Caco-2 (cell line): ENCODE measurements around the gene FAH. TPM values are rescaled to one million over a fixed set of nuclear protein-coding genes. Genes with fewer than 3 reads are reported as not detected.

Experiments
- BruUV-seq: library from RNA; stranded (reverse); fragments of 400-500 nt; replicated peaks from 2 replicates; lab custom pipeline; 2021; lab: Mats Ljungman, UMichigan
- CTCF ChIA-PET: fragments of 300-600 bp; sonication (Branson Sonifier 250); formaldehyde crosslinking; loops from one replicate; lab custom pipeline; 2022; ENCODE audit warnings: antibody characterized with exemption; lab: Charles Lee
- POLR2A ChIA-PET: fragments of 300-600 bp; sonication (Branson Sonifier 250); formaldehyde crosslinking; loops from one replicate; lab custom pipeline; 2022; ENCODE audit warnings: antibody characterized with exemption; lab: Charles Lee
- DNase-seq, 2 experiments: peaks; one replicate each; pipeline versions ENCODE4 v3.0.0 to v3.0.0-alpha.2; 2020 to 2022
- H3K27me3 ChIP-seq: replicated peaks from 2 replicates; pipeline ENCODE4 v1.6.0; 2011; ENCODE audit warnings: low read length; ENCODE audit not compliant: control insufficient read depth, insufficient read depth
- H3K36me3 ChIP-seq: 2 replicates; pipeline ENCODE4 v1.5.1; 2011; ENCODE audit warnings: low read length; ENCODE audit not compliant: control insufficient read depth, insufficient read depth
- H3K4me1 ChIP-seq: fragments of 250-450 bp; sonication (Bioruptor Pico); 2 replicates; pipeline ENCODE4 v1.5.1; 2020; ENCODE audit warnings: mild to moderate bottlenecking
- H3K4me3 ChIP-seq: 2 replicates; pipeline ENCODE4 v1.5.1; 2011; ENCODE audit warnings: low read depth, mild to moderate bottlenecking, control low read depth, low read length
- H3K9me3 ChIP-seq: fragments of 250-450 bp; sonication (Bioruptor Pico); 2 replicates; pipeline ENCODE4 v1.5.1; 2020; ENCODE audit warnings: mild to moderate bottlenecking, moderate library complexity
- H3K27ac Mint-ChIP-seq: one replicate; pipeline ENCODE4 v1.8.0; 2022; ENCODE audit warnings: mixed read lengths; ENCODE audit not compliant: unreplicated experiment
- H3K27me3 Mint-ChIP-seq: one replicate; pipeline ENCODE4 v1.8.0; 2022; ENCODE audit warnings: mixed read lengths; ENCODE audit not compliant: insufficient read depth, unreplicated experiment
- H3K36me3 Mint-ChIP-seq: one replicate; pipeline ENCODE4 v1.8.0; 2022; ENCODE audit warnings: mild to moderate bottlenecking, mixed read lengths; ENCODE audit not compliant: insufficient read depth, unreplicated experiment
- H3K4me1 Mint-ChIP-seq: one replicate; pipeline ENCODE4 v1.8.0; 2022; ENCODE audit warnings: low read depth, mixed read lengths; ENCODE audit not compliant: unreplicated experiment
- H3K4me3 Mint-ChIP-seq: one replicate; pipeline ENCODE4 v1.8.0; 2022; ENCODE audit warnings: mild to moderate bottlenecking, moderate library complexity, mixed read lengths; ENCODE audit not compliant: unreplicated experiment
- H3K9me3 Mint-ChIP-seq: one replicate; pipeline ENCODE4 v1.8.0; 2022; ENCODE audit warnings: mixed read lengths; ENCODE audit not compliant: unreplicated experiment
- CTCF ChIP-seq, 2 experiments: fragments of 200-600 bp in 1 of 2; IDR thresholded peaks; 1 replicate in 1 of 2; 2 replicates in 1 of 2; pipeline versions ENCODE4 v1.5.1 to v1.8.0; 2011 to 2022; ENCODE audit warnings: antibody characterized with exemption in 1 of 2, control low read depth in 1 of 2, inconsistent platforms in 1 of 2, low read depth in 1 of 2, low read length in 1 of 2, mild to moderate bottlenecking in 1 of 2, moderate library complexity in 1 of 2; ENCODE audit not compliant: insufficient read depth in 1 of 2, severe bottlenecking in 1 of 2, unreplicated experiment in 1 of 2
- intact Hi-C: fragments of 100-400 bp; cut with micrococcal nuclease; formaldehyde crosslinking; loops from one replicate; pipeline ENCODE4 v1.10.0; 2022; ENCODE audit not compliant: unreplicated experiment
- total RNA-seq: library from RNA; stranded (reverse); gene quantifications from 2 replicates; pipeline ENCODE4 v1.2.3, GENCODE V29; 2022

Gene FAH
- total RNA-seq, 1 experiment from 2014 or later, result 20.4 TPM

GRCh38 chr15:80132382-80132781, 20.4 kb upstream of the FAH start:
- H3K27ac Mint-ChIP-seq, result no peak overlapping the region
- intact Hi-C loops, result no loop called here
- H3K9me3 ChIP-seq, result no peaks in the 10 kb centered on the region
- no peaks in the 10 kb centered on the region for H3K27me3 Mint-ChIP-seq
- H3K9me3 Mint-ChIP-seq, result no peaks in the 10 kb centered on the region
- H3K4me1 Mint-ChIP-seq, result no peaks in the 10 kb centered on the region
- H3K4me3 ChIP-seq, result no peak overlapping the region
- H3K36me3 Mint-ChIP-seq, result peaks cover 33% of the 10 kb centered on the region
- ChIA-PET POLR2A (no interaction called here), CTCF (no interaction called here)
- no peaks in the 10 kb centered on the region for H3K36me3 ChIP-seq
- no peaks in the 10 kb centered on the region for H3K4me1 ChIP-seq
- H3K27me3 ChIP-seq, result no peaks in the 10 kb centered on the region
- TF ChIP-seq CTCF (IDR thresholded peaks at IDR 0.05; ENCODE audit: insufficient read depth in 1 of 2, low read depth in 1 of 2, low read length in 1 of 2, severe bottlenecking in 1 of 2, unreplicated experiment in 1 of 2), result no peak
- H3K4me3 Mint-ChIP-seq, result no peak overlapping the region
- DNase-seq, result no peak
- no TSS peak for BruUV-seq

- ChIA-PET CTCF (no interaction called here), POLR2A (no interaction called here)
- no peaks in the 10 kb centered on the region for H3K27me3 ChIP-seq
- DNase-seq, result no peak
- no TSS peak for BruUV-seq
- no peak overlapping the region for H3K4me3 Mint-ChIP-seq
- no peak overlapping the region for H3K4me3 ChIP-seq
- no peaks in the 10 kb centered on the region for H3K9me3 Mint-ChIP-seq
- H3K9me3 ChIP-seq, result no peaks in the 10 kb centered on the region
- H3K4me1 ChIP-seq, result no peaks in the 10 kb centered on the region
- H3K36me3 ChIP-seq, result no peaks in the 10 kb centered on the region
- H3K4me1 Mint-ChIP-seq, result no peaks in the 10 kb centered on the region
- no peak overlapping the region for H3K27ac Mint-ChIP-seq
- no peak for TF ChIP-seq CTCF (IDR thresholded peaks at IDR 0.05; ENCODE audit: insufficient read depth in 1 of 2, low read depth in 1 of 2, low read length in 1 of 2, severe bottlenecking in 1 of 2, unreplicated experiment in 1 of 2)
- peaks cover 34% of the 10 kb centered on the region for H3K36me3 Mint-ChIP-seq
- intact Hi-C loops, result no loop called here
- H3K27me3 Mint-ChIP-seq, result no peaks in the 10 kb centered on the region
These were observed 15.9 kb upstream of the FAH start for GRCh38 chr15:80136854-80137253.

GRCh38 chr15:80138961-80139360, 13.8 kb upstream of the FAH start:
- peaks cover 25% of the 10 kb centered on the region for H3K36me3 Mint-ChIP-seq
- CTCF ChIA-PET, result no interaction called here
- TF ChIP-seq CTCF (IDR thresholded peaks at IDR 0.05; ENCODE audit: insufficient read depth in 1 of 2, low read depth in 1 of 2, low read length in 1 of 2, severe bottlenecking in 1 of 2, unreplicated experiment in 1 of 2), result no peak

More at GRCh38 chr15:80138961-80139360, 13.8 kb upstream of the FAH start:
- H3K27me3 Mint-ChIP-seq, result no peaks in the 10 kb centered on the region
- Histone ChIP-seq H3K4me1 (no peaks in the 10 kb centered on the region), H3K9me3 (no peaks in the 10 kb centered on the region), H3K27me3 (no peaks in the 10 kb centered on the region), H3K36me3 (no peaks in the 10 kb centered on the region), H3K4me3 (no peak overlapping the region)
- intact Hi-C loops, result no loop called here
- no peak overlapping the region for H3K27ac Mint-ChIP-seq
- no peak overlapping the region for H3K4me3 Mint-ChIP-seq
- POLR2A ChIA-PET, result no interaction called here
- no peak for DNase-seq
- no peaks in the 10 kb centered on the region for H3K9me3 Mint-ChIP-seq
- BruUV-seq, result no TSS peak
- H3K4me1 Mint-ChIP-seq, result no peaks in the 10 kb centered on the region
